Neutrophil (primary cell): ENCODE data around the gene GRK3.

Source experiments
- H3K27ac ChIP-seq: fragments of 200-600 bp; sonication (generic); 2 replicates; pipeline ENCODE4 v1.5.1; 2016; ENCODE audit warnings: mild to moderate bottlenecking, moderate library complexity
- H3K27me3 ChIP-seq: fragments of 200-600 bp; sonication (generic); 2 replicates; pipeline ENCODE4 v1.6.0; 2016; ENCODE audit warnings: mild to moderate bottlenecking
- H3K36me3 ChIP-seq: fragments of 200-600 bp; sonication (generic); 2 replicates; pipeline ENCODE4 v1.5.1; 2017
- H3K4me1 ChIP-seq, 2 experiments: fragments of 200-600 bp in 1 of 2; sonication (generic) in 1 of 2; 1 replicate in 1 of 2; 2 replicates in 1 of 2; pipeline versions ENCODE4 v1.5.1 to v1.6.1; 2013 to 2016; ENCODE audit warnings: low read depth in 1 of 2, low read length in 1 of 2, mild to moderate bottlenecking in 1 of 2, moderate library complexity in 1 of 2; ENCODE audit not compliant: control insufficient read depth in 1 of 2, insufficient read depth in 1 of 2
- H3K4me3 ChIP-seq, 2 experiments: fragments of 200-600 bp in 1 of 2; sonication (generic) in 1 of 2; 1 replicate in 1 of 2; 2 replicates in 1 of 2; pipeline ENCODE4 v1.5.1; 2013 to 2016; ENCODE audit warnings: low read depth in 1 of 2, low read length in 1 of 2, mild to moderate bottlenecking in 1 of 2, moderate library complexity in 1 of 2
- H3K9me3 ChIP-seq: fragments of 200-600 bp; sonication (generic); 2 replicates; pipeline ENCODE4 v1.5.1; 2016
- CTCF ChIP-seq: fragments of 200-600 bp; sonication (generic); IDR thresholded peaks from 2 replicates; pipeline ENCODE4 v1.5.1; 2016; ENCODE audit warnings: antibody characterized with exemption

Gene GRK3

GRCh38 chr22:25666308-25666707 lies 101.8 kb downstream of the GRK3 start:
- TF ChIP-seq CTCF, result no peak
- H3K9me3 ChIP-seq, result no peaks in the 10 kb centered on the region
- no peak overlapping the region for H3K4me3 ChIP-seq
- H3K4me1 ChIP-seq, result no peaks in the 10 kb centered on the region
- peaks cover 5% of the 10 kb centered on the region for H3K36me3 ChIP-seq
- H3K27ac ChIP-seq, result no peak overlapping the region
- H3K27me3 ChIP-seq, result no peaks in the 10 kb centered on the region

DNA sequence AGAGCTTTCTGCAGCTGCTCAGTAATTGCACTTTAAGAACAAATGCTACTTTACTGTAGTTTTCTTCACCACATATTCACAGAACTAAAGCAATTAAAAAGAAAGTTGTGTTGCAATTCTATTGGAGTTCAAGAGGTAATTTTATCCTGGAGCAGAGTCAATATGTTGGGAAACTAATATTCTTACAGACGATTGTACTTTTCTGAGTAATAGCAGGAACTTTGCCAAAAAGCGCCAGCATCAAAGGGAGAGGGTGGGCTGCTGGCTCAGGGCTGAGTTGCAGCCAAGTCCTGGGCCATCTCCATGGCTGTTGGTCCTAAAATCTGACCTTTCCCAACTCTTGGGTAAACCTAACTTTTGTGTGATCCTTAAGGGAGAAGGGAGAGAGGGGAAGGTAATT lies 104.0 kb downstream of the GRK3 start:
- Histone ChIP-seq H3K4me3 (no peak overlapping the region), H3K36me3 (peaks cover 5% of the 10 kb centered on the region), H3K27me3 (no peaks in the 10 kb centered on the region), H3K4me1 (no peaks in the 10 kb centered on the region), H3K9me3 (no peaks in the 10 kb centered on the region), H3K27ac (no peak overlapping the region)
- no peak for TF ChIP-seq CTCF

- no peak for TF ChIP-seq CTCF
Observed at GRCh38 chr22:25669253-25670069, 105.0 kb downstream of the GRK3 start.

GRCh38 chr22:25670070-25670461 lies 105.6 kb downstream of the GRK3 start:
- H3K27ac ChIP-seq, result no peak overlapping the region
- no peaks in the 10 kb centered on the region for H3K9me3 ChIP-seq
- peaks cover 5% of the 10 kb centered on the region for H3K36me3 ChIP-seq
- no peaks in the 10 kb centered on the region for H3K4me1 ChIP-seq
- no peaks in the 10 kb centered on the region for H3K27me3 ChIP-seq
- H3K4me3 ChIP-seq, result no peak overlapping the region
- no peak for TF ChIP-seq CTCF

More at GRCh38 chr22:25669253-25670069, 105.0 kb downstream of the GRK3 start:
- peaks cover 5% of the 10 kb centered on the region for H3K36me3 ChIP-seq
- no peak overlapping the region for H3K27ac ChIP-seq
- no peaks in the 10 kb centered on the region for H3K27me3 ChIP-seq
- H3K4me1 ChIP-seq, result no peaks in the 10 kb centered on the region
- H3K9me3 ChIP-seq, result no peaks in the 10 kb centered on the region
- H3K4me3 ChIP-seq, result no peak overlapping the region

- no peaks in the 10 kb centered on the region for H3K27me3 ChIP-seq
- no peak for TF ChIP-seq CTCF
- peaks cover 7 to 8% of the 10 kb centered on the region in 2 experiments for H3K4me1 ChIP-seq
- no peak overlapping the region for H3K27ac ChIP-seq
- H3K9me3 ChIP-seq, result no peaks in the 10 kb centered on the region
- H3K36me3 ChIP-seq, result peaks cover 5% of the 10 kb centered on the region
- H3K4me3 ChIP-seq, result no peak overlapping the region
Observed at GRCh38 chr22:25672289-25673084, 108.0 kb downstream of the GRK3 start.
